DND-41 (cell line): Measurements from ENCODE around the gene KCTD14.

Experiments used
- EZH2 ChIP-seq: IDR thresholded peaks from 3 replicates; pipeline ENCODE4 v1.6.1; 2012; ENCODE audit warnings: borderline replicate concordance, low read depth, mild to moderate bottlenecking, moderate library complexity, low read length, inconsistent platforms; ENCODE audit not compliant: severe bottlenecking
- TF ChIP-seq, protein P1 (sequence below): IDR thresholded peaks from 2 replicates; pipeline ENCODE4 v1.5.1; 2012; ENCODE audit warnings: borderline replicate concordance, low read length, moderate library complexity, mild to moderate bottlenecking; ENCODE audit not compliant: poor library complexity, severe bottlenecking; ENCODE audit errors: extremely low read depth

DNA sequence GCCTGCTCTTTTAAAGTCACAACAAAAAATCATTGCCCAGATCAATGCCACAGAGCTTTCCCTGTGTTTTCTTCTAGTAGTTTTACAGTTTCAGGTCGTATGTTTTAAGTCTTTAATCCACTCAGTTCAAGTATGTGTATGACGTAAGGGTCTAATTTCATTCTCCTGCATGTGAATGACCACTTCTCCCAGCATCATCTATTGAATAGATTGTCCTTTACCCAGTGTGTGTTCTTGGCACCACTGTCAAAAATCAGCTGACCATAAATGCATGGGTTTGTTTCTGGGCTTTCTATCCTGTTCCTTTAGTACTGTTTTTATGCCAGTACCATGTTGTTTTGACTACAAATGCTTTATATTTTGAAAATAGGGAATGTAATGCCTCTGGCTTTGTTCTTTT lies 56.7 kb downstream of the KCTD14 start:
- TF ChIP-seq, protein P1, sequence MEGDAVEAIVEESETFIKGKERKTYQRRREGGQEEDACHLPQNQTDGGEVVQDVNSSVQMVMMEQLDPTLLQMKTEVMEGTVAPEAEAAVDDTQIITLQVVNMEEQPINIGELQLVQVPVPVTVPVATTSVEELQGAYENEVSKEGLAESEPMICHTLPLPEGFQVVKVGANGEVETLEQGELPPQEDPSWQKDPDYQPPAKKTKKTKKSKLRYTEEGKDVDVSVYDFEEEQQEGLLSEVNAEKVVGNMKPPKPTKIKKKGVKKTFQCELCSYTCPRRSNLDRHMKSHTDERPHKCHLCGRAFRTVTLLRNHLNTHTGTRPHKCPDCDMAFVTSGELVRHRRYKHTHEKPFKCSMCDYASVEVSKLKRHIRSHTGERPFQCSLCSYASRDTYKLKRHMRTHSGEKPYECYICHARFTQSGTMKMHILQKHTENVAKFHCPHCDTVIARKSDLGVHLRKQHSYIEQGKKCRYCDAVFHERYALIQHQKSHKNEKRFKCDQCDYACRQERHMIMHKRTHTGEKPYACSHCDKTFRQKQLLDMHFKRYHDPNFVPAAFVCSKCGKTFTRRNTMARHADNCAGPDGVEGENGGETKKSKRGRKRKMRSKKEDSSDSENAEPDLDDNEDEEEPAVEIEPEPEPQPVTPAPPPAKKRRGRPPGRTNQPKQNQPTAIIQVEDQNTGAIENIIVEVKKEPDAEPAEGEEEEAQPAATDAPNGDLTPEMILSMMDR: no peak
- TF ChIP-seq EZH2: no peak
